GM19455 (cell line): ENCODE data around the gene USB1.

ENCODE experiments used
- ATAC-seq: cut with Tn5 transposase; IDR thresholded peaks from one replicate; pipeline ENCODE4 v1.9.1; 2021; ENCODE audit not compliant: unreplicated experiment

The USB1 gene

DNA sequence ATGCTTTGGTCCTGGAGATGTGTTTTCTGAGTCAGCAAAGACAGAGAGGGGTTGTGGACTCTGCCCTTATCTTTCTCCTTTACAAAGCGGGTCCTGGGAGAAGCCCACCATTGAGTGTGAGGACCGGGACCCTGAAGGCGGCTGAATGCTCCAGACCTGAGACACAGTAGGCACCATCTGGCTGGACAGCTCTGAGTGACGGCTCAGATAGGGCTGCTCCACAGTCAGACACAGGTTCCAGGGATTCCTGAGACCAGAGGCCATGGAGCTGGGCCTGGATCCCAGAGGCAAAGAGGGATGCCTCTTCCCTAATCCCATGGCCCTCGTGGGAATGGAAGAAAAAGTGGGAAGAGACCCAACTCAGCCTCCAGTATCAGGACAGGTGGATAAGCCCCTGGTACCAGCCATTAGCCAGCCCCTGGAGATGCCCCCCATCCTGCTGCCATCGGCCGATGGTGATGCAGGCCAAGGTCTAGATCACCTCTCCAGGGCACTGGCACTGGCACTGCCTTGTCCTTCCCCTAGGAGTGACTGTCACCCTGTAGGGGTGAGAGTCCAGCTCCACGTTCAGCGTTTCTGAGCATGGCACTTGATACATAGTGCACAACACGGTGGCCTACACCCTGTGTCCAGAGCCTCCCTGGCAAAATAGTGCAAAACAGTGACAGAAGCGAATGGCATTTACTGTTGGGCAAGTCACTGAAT lies 29.1 kb downstream of the USB1 start:
- ATAC-seq = no peak

DNA sequence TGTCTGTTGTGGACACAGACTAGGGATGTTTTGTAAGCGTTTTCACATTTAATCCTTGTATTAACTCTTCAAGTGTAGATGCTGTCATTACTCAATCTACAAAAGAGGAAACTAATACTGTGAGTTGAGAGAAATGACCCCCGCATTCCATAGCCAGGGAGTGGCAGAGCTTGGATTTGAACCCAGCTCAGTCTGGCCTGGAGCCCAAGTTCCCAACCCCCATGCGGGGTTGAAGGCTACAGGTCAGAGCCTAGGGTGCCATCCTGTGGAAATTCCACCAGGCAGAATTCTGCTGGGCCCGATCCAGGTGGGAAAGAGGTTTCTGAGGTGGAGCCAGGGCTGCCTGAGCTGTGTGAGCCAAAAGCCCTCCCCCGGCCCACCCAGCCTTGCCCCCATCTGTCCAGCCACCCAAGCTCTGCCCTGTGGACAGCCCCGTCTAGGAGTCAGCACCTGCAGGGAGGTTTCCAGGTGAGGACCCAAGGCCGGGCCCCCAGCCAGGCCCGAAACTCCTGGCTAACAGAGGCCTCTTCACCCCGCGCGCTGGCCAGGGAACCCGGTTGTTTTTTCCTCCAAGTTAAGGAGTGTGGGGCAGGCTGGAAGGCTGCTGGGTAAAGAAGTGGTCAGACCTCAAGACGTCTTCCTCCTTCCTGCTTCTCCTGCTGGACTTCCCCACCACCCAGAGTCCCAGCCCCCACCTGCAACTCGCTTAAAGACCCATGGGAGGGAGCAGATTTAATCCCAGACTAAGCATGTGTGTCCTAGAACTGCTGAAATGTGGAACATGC lies 30.0 kb downstream of the USB1 start:
- ATAC-seq = no peak

DNA sequence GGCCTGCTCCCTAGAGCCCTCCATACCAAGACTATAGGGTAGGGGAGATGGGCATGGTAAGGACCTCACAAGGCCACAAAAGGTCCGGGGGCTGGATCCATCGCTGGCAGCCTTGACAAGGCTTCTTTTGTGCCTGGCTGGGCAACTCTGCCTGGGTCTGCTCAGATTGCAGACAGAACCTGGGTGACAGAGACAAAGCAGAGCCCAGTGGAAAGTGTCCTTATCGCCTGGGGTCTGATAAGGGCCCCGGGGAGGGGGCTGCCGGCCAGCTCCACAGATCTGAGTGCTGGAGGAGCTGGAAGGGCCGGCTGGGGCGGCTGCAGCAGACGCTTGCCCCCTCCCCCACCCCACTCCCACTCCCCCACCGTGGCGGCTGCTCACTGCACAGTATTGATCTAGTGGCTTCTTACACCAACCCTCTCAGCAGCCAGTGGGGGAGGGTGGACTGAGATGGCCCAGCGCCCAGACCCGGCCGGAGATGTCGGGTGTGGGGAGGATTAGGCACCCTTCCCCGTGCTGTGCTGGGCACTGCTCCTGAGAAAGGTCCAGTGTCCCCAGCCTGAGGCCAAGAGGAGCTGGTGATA lies 31.6 kb downstream of the USB1 start:
- ATAC-seq = no peak

DNA sequence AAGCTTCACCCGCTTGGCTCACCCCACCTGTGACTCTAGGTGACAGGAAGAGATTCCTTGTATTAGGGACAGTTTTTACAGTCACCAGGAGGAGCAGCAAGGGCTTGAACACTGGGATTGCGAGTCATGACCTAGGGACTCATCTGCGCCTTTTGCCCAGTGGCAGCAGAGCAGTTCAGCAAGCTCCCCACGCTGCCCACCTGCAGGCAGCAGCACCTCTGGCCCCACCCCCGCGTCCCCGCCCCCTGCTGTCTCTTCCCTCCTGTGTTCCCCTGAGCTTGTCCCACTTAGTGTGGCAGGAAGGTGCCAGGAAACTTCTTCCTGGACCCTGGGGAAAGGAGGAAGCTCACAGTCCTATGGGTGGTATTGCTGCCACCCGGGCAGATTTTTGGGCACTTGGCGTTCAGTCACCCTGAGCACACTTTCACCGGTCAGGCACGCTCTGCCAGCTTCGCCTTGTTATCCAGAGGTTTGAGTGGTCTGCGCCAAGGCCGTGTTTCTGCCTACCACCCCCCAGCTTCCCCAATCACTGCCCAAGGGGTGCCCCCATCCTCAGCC lies 33.0 kb downstream of the USB1 start:
- no peak for ATAC-seq

DNA sequence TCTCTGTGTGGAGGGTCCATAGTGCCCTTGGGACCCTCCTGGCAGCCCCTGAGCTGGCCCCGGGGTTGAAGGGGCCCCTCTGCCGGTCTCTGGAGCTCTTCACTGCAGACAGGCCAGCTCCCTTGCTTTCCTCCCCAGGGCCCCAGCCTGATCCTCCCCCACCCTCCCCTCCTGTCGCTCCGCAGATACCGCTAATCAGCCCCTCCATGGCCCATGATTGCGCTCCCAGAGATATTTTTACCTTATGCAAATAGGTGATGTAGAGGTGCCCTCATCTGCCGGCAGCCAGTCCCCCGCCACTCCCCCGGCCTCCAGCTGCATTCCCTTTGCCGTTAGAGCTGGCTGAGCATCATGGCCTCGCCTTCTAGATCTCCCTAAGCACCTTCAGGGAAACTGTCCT lies 33.6 kb downstream of the USB1 start:
- ATAC-seq = no peak

DNA sequence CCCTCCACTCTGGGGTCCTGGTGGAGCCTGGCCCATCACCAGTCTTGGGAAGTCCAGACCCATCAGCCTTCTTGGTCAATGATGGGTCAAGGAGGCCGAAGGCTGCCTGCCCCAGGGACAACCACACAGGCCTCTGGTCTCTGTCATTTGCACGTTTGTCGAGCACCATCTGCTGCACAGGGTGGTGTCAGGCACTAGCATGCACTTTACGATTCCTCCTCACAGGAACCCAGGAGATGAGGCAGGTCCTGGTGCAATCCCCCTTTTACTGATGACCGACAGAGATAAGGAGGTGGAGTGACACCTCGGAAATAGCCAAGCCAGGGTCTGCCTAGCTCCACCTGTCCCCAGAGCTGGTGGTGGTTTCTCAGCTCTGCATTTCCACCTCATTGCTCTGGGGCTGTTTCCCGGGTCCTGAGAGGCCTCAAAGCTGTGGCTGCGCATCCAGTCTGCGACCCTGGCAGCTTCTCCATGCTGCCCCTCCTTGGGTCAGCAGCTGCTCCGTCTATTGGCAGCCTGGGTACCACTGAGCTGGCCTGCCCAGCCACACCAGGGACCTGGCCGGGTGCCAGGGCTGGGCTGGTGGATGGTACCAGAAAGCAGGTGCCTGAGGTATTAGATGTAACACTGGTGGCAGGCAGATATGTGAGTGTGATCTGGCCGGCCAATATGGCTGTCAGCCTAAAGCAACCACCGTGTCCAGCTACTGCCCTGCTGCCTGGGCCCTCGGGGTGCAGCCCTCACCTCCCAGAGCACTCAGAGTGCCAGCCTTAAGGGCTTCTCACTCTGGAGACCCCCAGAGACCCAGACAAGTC lies 34.4 kb downstream of the USB1 start:
- no peak for ATAC-seq

DNA sequence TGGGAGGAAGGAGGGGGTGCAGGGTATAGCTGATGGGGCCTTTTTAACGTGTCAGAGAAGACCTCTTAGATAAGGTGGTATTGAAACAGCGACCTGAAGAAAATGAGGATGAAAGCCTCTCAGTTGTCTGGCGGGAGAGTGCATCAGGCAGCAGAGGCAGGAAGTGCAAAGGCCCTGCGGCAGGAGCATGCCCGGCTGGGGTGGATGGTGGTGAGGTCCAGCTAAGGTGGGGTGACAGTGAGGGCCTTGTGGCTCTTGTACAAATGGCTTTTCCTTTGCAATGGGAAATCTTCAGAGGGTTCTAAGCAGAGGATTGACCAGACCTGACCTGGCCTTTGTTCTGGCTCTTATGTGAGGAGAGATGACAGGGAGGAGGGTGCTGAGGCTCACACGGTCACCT lies 35.7 kb downstream of the USB1 start:
- ATAC-seq = no peak

DNA sequence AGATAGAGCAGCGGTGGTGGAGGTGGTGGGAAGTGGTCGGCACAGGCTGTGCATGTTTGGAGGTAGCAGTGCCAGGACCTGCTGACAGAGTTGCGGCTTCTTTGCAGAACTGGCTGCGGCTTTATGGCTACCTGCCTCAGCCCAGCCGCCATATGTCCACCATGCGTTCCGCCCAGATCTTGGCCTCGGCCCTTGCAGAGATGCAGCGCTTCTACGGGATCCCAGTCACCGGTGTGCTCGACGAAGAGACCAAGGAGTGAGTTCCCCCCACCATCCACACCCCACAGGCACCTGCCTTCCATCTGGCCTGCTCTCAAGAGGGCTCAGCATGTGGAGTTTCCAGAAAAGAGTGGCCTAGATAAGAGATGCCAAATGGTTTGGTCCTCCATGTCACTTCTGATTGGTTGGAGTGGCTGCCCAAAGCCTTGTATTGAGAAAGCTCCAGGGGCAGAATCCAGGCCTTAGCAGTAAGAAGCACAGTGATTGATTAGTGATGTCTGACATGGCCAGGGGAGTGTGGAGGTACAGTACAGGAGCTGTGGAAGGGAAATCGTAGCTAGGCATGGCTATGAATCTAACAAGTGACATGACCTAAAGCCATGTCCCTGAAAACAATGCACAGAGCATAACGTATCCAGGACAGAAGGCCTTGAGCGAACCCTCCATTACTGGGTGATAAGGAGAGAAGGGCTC lies 36.3 kb downstream of the USB1 start:
- ATAC-seq = no peak

DNA sequence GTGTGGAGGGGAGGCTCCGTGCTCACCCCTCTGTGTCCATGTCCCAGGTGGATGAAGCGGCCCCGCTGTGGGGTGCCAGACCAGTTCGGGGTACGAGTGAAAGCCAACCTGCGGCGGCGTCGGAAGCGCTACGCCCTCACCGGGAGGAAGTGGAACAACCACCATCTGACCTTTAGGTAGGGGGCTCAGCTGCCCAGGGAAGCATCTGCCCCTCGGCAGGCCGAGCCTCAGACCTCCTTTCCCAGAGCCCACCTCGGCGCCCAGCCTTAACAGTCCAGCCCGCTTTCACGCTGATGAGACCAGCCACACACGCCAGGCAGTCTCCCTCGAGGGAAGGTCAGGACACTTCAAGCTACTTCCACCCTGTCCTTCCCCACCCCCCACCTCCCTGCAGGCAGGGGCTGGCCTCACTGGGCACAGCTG lies 37.0 kb downstream of the USB1 start:
- ATAC-seq = no peak

DNA sequence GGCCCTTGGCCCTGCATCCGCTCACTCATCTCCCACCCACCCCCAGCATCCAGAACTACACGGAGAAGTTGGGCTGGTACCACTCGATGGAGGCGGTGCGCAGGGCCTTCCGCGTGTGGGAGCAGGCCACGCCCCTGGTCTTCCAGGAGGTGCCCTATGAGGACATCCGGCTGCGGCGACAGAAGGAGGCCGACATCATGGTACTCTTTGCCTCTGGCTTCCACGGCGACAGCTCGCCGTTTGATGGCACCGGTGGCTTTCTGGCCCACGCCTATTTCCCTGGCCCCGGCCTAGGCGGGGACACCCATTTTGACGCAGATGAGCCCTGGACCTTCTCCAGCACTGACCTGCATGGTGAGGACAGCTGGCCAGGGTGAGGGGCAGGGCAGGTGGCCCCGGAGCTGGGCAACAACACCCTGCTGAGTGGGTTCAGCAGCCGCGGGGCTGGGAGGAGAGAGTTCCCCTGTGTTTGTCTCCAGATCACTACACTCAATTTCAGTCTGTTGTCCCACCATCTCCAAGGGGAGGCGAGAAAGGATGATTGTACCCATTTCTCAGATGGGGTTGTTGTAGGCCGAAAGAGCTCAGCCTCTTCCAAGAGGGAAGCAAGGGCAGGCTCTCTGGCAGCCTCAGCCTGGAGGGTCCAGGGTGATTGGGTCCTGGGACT lies 38.8 kb downstream of the USB1 start:
- ATAC-seq = no peak

DNA sequence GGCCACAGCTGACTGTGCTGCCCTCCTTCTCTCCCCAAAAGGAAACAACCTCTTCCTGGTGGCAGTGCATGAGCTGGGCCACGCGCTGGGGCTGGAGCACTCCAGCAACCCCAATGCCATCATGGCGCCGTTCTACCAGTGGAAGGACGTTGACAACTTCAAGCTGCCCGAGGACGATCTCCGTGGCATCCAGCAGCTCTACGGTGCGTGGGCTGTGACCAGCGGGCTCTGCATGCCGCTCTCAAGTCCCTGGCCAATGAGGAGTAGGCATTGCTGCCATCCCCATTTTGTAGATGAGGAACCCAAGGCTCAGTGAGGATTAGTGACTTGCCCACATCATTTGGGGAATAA lies 39.3 kb downstream of the USB1 start:
- ATAC-seq = no peak

DNA sequence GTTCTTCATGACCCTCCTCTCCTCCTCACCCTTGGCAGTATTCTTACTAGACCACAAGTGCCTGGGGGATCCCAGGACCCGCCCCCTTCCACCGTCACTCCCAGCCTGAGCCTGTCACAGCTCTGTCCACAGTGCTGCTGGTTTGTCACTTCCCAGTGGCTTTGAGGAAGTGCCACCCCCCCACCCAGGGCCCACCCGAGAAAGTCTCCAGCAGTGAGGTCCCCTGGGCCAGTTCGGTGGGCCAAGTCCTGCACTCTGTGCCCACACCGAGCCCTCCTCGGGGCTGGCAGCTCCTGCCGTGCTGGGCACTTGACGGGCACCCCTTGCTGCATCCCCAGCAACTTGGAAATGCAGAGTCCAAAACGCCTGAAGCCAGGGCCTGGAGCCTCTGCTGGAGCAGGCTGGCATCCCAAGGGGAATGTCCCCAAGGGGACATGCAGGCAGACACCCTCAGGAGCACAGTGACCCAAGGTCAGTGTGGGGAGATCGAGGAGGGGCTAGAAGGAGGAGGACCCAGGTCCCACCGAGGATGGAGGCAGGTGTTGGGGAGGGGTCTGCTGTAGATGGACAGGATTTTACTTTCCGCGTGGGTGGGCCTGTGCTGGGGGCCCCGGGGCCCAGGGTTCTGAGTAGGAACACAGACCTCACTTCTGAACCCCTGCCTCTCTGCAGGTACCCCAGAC lies 39.9 kb downstream of the USB1 start:
- no peak for ATAC-seq

DNA sequence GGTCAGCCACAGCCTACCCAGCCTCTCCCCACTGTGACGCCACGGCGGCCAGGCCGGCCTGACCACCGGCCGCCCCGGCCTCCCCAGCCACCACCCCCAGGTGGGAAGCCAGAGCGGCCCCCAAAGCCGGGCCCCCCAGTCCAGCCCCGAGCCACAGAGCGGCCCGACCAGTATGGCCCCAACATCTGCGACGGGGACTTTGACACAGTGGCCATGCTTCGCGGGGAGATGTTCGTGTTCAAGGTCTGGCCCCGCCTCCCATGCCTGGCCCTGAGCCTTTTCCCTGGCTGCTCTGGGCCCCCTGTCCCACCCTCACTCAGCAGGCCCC lies 40.4 kb downstream of the USB1 start:
- no peak for ATAC-seq

DNA sequence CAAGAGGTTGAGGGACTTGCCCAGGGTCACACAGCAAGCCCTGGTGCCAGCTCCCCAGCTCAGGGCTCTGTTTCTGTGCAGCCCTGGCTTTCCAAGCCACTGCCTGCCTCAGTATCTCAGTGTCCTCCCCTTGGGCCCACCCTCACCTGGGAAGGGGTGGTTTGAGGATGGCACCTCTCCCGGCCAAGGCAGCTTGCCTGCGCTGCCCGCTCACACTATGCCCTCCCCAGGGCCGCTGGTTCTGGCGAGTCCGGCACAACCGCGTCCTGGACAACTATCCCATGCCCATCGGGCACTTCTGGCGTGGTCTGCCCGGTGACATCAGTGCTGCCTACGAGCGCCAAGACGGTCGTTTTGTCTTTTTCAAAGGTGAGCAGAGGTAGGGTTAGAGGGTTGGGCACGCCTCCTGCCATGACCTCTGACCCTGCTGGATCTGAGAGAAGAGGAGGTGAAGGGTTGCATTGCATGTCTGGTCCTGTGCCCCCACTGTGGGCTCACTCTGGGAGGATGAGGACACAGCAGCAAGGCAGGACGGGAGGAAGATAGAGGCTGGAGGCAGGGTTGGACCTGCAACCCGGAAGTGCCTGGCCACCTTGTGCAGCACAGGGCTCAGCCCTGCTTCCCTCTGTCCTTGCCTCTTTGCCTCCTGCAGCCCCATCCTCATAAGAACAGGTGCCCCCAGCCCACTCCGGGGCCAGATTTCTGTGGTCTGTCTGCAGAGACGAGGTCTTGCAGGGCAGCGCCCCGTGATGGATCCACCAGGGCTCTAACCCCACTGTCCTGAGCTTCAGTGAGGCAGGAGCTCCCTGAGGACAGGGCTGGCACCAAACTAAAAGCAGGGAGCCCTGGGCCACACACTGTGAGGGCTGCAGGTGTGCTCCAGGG lies 41.0 kb downstream of the USB1 start:
- ATAC-seq = no peak

DNA sequence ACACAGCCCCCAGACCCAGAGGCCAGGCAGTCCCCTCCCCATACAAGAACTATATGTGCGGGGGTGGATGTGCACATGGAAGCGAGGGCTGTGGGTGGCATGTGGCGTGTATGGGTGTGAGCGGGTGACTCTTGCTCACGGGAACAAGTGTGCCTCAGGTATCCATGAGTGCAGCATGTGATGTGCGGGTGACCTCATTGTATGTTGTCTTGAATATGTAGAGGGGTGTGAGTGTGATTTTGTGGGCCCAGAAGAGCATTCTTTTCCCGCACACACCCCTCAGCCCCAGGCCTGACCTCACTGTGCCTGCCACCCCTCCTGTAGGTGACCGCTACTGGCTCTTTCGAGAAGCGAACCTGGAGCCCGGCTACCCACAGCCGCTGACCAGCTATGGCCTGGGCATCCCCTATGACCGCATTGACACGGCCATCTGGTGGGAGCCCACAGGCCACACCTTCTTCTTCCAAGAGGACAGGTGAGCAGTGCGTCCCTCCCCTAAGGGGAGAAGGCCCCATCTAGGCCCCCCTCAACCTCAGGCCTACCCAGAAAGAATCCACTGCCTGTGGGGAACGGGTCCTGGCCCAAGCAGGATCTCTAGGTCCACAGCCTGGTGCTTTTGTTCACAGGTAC lies 41.8 kb downstream of the USB1 start:
- no peak for ATAC-seq

DNA sequence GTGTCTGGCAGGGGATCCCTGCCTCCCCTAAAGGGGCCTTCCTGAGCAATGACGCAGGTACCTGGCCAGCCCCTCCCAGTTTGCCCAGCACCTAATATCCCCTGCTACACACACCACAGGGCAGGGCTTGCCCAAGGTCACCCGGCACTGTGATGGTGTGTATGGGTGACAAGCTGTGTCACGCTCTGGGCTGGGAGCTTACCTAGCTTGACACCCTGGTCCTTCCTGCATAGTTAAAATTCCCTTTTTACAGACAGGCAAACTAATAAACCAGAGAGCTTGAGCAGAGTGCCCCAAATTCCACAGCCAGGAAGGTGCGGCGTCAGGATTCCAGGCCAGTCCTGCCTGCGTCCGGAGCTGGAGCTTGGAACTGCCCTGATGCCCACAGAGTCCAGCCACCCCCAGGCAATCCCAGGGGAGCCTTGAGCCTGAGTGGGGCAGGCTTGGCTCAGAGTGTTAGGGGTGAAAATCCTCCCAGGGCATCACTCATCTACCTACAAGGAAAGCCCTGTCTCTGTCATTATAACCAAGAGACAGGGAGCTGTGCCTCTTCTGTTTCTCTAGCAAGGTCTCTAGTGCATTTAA lies 42.5 kb downstream of the USB1 start:
- ATAC-seq = no peak

DNA sequence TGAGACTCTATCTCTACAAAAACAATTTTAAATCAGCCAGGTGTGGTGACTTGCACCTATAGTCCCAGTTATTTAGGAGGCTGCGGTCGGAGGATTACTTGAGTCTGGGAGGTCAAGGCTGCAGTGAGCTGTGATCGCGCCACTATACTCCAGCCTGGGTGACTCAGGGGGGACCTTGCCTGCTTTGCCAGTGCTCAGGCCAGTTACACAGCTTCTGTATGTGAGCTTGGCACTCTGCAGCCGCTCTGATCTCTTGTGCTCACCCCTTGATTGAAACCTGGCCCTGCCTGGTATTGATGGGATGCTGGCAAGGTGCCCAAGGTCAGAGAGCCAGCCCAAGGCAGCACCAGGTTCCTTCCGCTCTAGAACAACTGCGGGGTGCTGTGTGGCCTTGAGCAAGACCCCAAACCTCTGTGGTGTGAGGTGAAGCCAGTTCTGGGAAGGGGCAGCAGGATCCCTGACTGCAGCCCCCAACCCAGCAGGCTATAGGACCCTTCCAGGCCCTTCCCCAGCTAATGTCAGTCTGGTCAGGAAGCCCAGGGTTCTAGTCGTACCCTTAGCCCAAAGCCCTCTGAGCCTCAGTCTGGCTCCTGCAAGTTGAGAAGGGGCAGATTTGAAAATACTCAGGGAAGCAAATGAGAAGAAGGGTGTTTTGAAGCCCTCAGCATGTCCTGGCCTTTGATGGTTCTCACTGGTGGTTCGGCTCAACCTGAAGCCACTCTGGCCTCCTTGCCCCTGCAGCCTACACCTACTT lies 43.2 kb downstream of the USB1 start:
- ATAC-seq = no peak
